ENCODE results near the gene PLA2R1. TPM values are rescaled to one million over a fixed set of nuclear protein-coding genes. Genes with fewer than 3 reads are reported as not detected.

Gene PLA2R1
- total and polyA plus RNA-seq, 4 experiments from 2014 or later: not detected

DNA sequence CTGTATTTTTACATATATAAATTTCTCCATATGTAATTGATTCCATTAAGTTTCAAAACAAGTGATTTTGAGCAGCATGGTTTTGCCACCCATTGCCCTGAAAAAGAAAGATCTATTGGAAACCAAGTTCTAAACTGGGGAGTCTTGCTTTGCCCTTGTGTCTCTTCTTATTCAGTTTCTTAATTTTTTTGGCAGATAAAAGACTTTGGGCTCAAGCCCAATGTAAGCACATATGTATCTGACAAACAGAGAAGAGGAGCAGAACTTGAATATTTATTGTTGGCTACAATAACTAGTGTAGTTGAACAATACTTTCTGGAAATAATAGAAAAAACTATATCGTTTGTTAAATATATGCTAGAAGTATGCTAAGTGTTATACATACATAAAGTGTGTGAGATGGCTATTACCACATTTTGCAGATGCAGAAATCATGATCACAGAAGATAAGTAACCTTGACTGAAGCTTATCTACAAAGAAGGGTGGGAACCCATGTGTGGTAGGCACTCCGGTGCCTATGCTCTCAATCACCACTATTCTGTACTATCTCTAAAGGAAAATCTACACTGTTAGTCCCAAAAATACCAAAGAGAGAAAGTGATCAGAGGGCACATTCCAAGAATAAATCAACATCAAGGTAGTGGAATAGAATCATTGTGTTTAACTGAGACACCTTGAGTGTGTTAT, 109.1 kb downstream of the PLA2R1 start:
- ChIA-PET CTCF (ENCODE audit: partially characterized antibody) (no interaction called here), POLR2A (ENCODE audit: partially characterized antibody) (no interaction called here)
- Histone ChIP-seq H3K27ac (ENCODE audit: low read depth, low read length) (no peak overlapping the region), H3K36me3 (ENCODE audit: insufficient read depth, low read length) (no peaks in the 10 kb centered on the region), H3K4me1 (ENCODE audit: insufficient read depth, low read length) (no peaks in the 10 kb centered on the region), H3K9me3 (ENCODE audit: control insufficient read depth in 1 of 2, low read length in 2 of 2) (no peaks in the 10 kb centered on the region), H3K27me3 (ENCODE audit: insufficient read depth, low read length) (peaks cover 5% of the 10 kb centered on the region), H3K4me3 (ENCODE audit: low read length in 2 of 2) (no peak overlapping the region)
- DNase-seq: no peak
- H3K36me3 Mint-ChIP-seq: no peaks in the 10 kb centered on the region
- intact Hi-C loops (cut with micrococcal nuclease): no loop called here
- H3K4me3 Mint-ChIP-seq: no peak overlapping the region
- no peak overlapping the region for H3K27ac Mint-ChIP-seq
- H3K27me3 Mint-ChIP-seq: peaks cover 8 to 14% of the 10 kb centered on the region in 2 donors
- H3K4me1 Mint-ChIP-seq: no peaks in the 10 kb centered on the region
- H3K9me3 Mint-ChIP-seq: no peaks in the 10 kb centered on the region

- no peak overlapping the region for H3K4me3 Mint-ChIP-seq
- H3K4me1 Mint-ChIP-seq: no peaks in the 10 kb centered on the region
- POLR2A ChIA-PET (ENCODE audit: partially characterized antibody): no interaction called here
- no peaks in the 10 kb centered on the region for H3K36me3 ChIP-seq (ENCODE audit: insufficient read depth, low read length)
- peaks cover 10 to 11% of the 10 kb centered on the region in 2 donors for H3K27me3 Mint-ChIP-seq
- no peaks in the 10 kb centered on the region for H3K36me3 Mint-ChIP-seq
- DNase-seq: no peak
- H3K9me3 ChIP-seq (ENCODE audit: control insufficient read depth in 1 of 2, low read length in 2 of 2): no peaks in the 10 kb centered on the region
- intact Hi-C loops (cut with micrococcal nuclease): no loop called here
- H3K4me3 ChIP-seq (ENCODE audit: low read length in 2 of 2): no peak overlapping the region
- H3K27ac ChIP-seq (ENCODE audit: low read depth, low read length): no peak overlapping the region
- no peaks in the 10 kb centered on the region for H3K9me3 Mint-ChIP-seq
- CTCF ChIA-PET (ENCODE audit: partially characterized antibody): no interaction called here
- H3K27ac Mint-ChIP-seq: no peak overlapping the region
- no peaks in the 10 kb centered on the region for H3K4me1 ChIP-seq (ENCODE audit: insufficient read depth, low read length)
- no peaks in the 10 kb centered on the region for H3K27me3 ChIP-seq (ENCODE audit: insufficient read depth, low read length)
These were observed 116.0 kb downstream of the PLA2R1 start for GRCh38 chr2:159946326-159946999.

DNA sequence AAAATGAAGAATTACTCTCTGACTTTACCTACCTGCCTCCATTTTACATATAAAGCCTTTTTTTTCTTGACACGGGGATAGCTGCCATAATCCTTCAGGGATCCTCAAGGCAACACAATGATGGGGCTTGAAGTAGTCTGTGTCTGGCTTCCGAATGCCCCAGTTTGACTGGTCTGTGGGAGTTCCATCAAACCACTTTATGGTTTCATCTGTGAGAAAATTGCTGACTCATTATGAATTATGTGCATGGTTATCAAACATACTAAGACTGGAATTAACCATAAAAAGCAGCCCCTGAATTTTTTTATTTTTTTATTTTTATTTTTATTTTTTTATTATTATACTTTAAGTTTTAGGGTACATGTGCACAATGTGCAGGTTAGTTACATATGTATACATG, 117.5 kb downstream of the PLA2R1 start:
- no peaks in the 10 kb centered on the region for H3K36me3 ChIP-seq (ENCODE audit: insufficient read depth, low read length)
- intact Hi-C loops (cut with micrococcal nuclease): no loop called here
- Mint-ChIP-seq H3K36me3 (no peaks in the 10 kb centered on the region), H3K4me3 (no peak overlapping the region), H3K4me1 (no peaks in the 10 kb centered on the region), H3K27me3 (peaks cover 7% of the 10 kb centered on the region in 2 donors), H3K9me3 (no peaks in the 10 kb centered on the region), H3K27ac (no peak overlapping the region)
- H3K27ac ChIP-seq (ENCODE audit: low read depth, low read length): no peak overlapping the region
- no peaks in the 10 kb centered on the region for H3K27me3 ChIP-seq (ENCODE audit: insufficient read depth, low read length)
- ChIA-PET POLR2A (ENCODE audit: partially characterized antibody) (no interaction called here), CTCF (ENCODE audit: partially characterized antibody) (no interaction called here)
- no peaks in the 10 kb centered on the region for H3K4me1 ChIP-seq (ENCODE audit: insufficient read depth, low read length)
- H3K4me3 ChIP-seq (ENCODE audit: low read length in 2 of 2): no peak overlapping the region
- H3K9me3 ChIP-seq (ENCODE audit: control insufficient read depth in 1 of 2, low read length in 2 of 2): no peaks in the 10 kb centered on the region
- no peak for DNase-seq

GRCh38 chr2:159942146-159942545, 120.3 kb downstream of the PLA2R1 start:
- Mint-ChIP-seq H3K27me3 (peaks cover 3% of the 10 kb centered on the region in 2 donors), H3K9me3 (no peaks in the 10 kb centered on the region), H3K27ac (no peak overlapping the region), H3K4me1 (no peaks in the 10 kb centered on the region), H3K4me3 (no peak overlapping the region), H3K36me3 (no peaks in the 10 kb centered on the region)
- Histone ChIP-seq H3K9me3 (ENCODE audit: control insufficient read depth in 1 of 2, low read length in 2 of 2) (no peaks in the 10 kb centered on the region), H3K4me1 (ENCODE audit: insufficient read depth, low read length) (no peaks in the 10 kb centered on the region), H3K27me3 (ENCODE audit: insufficient read depth, low read length) (no peaks in the 10 kb centered on the region), H3K4me3 (ENCODE audit: low read length in 2 of 2) (no peak overlapping the region), H3K36me3 (ENCODE audit: insufficient read depth, low read length) (no peaks in the 10 kb centered on the region), H3K27ac (ENCODE audit: low read depth, low read length) (no peak overlapping the region)
- intact Hi-C loops (cut with micrococcal nuclease): no loop called here
- no peak for DNase-seq
- ChIA-PET POLR2A (ENCODE audit: partially characterized antibody) (no interaction called here), CTCF (ENCODE audit: partially characterized antibody) (no interaction called here)

- DNase-seq: no peak
- Histone ChIP-seq H3K27ac (ENCODE audit: low read depth, low read length) (no peak overlapping the region), H3K4me1 (ENCODE audit: insufficient read depth, low read length) (no peaks in the 10 kb centered on the region), H3K4me3 (ENCODE audit: low read length in 2 of 2) (no peak overlapping the region), H3K27me3 (ENCODE audit: insufficient read depth, low read length) (no peaks in the 10 kb centered on the region), H3K9me3 (ENCODE audit: control insufficient read depth in 1 of 2, low read length in 2 of 2) (no peaks in the 10 kb centered on the region), H3K36me3 (ENCODE audit: insufficient read depth, low read length) (no peaks in the 10 kb centered on the region)
- Mint-ChIP-seq H3K9me3 (no peaks in the 10 kb centered on the region), H3K36me3 (no peaks in the 10 kb centered on the region), H3K4me1 (no peaks in the 10 kb centered on the region), H3K4me3 (no peak overlapping the region), H3K27me3 (peaks cover 3% of the 10 kb centered on the region in 2 donors), H3K27ac (no peak overlapping the region)
- POLR2A ChIA-PET (ENCODE audit: partially characterized antibody): no interaction called here
- intact Hi-C loops (cut with micrococcal nuclease): no loop called here
- CTCF ChIA-PET (ENCODE audit: partially characterized antibody): no interaction called here
These were observed 120.7 kb downstream of the PLA2R1 start for GRCh38 chr2:159941729-159942128.

GRCh38 chr2:159939946-159940345, 122.5 kb downstream of the PLA2R1 start:
- Mint-ChIP-seq H3K4me3 (no peak overlapping the region), H3K27me3 (no peaks in the 10 kb centered on the region), H3K27ac (no peak overlapping the region), H3K4me1 (no peaks in the 10 kb centered on the region), H3K36me3 (no peaks in the 10 kb centered on the region), H3K9me3 (no peaks in the 10 kb centered on the region)
- Histone ChIP-seq H3K9me3 (ENCODE audit: control insufficient read depth in 1 of 2, low read length in 2 of 2) (no peaks in the 10 kb centered on the region), H3K4me3 (ENCODE audit: low read length in 2 of 2) (no peak overlapping the region), H3K27me3 (ENCODE audit: insufficient read depth, low read length) (no peaks in the 10 kb centered on the region), H3K36me3 (ENCODE audit: insufficient read depth, low read length) (no peaks in the 10 kb centered on the region), H3K4me1 (ENCODE audit: insufficient read depth, low read length) (no peaks in the 10 kb centered on the region), H3K27ac (ENCODE audit: low read depth, low read length) (no peak overlapping the region)
- no peak for DNase-seq
- POLR2A ChIA-PET (ENCODE audit: partially characterized antibody): no interaction called here
- intact Hi-C loops (cut with micrococcal nuclease): no loop called here
- CTCF ChIA-PET (ENCODE audit: partially characterized antibody): interaction anchor here (1.4 kb wide), 1 partner anchor 20 kb away, joined by 4 read pairs; no protein-coding TSS in a partner anchor

GRCh38 chr2:159938395-159938794, 124.0 kb downstream of the PLA2R1 start:
- H3K36me3 Mint-ChIP-seq: no peaks in the 10 kb centered on the region
- H3K9me3 Mint-ChIP-seq: no peaks in the 10 kb centered on the region
- Histone ChIP-seq H3K4me3 (ENCODE audit: low read length in 2 of 2) (no peak overlapping the region), H3K9me3 (ENCODE audit: control insufficient read depth in 1 of 2, low read length in 2 of 2) (no peaks in the 10 kb centered on the region), H3K27me3 (ENCODE audit: insufficient read depth, low read length) (no peaks in the 10 kb centered on the region), H3K27ac (ENCODE audit: low read depth, low read length) (no peak overlapping the region), H3K36me3 (ENCODE audit: insufficient read depth, low read length) (no peaks in the 10 kb centered on the region), H3K4me1 (ENCODE audit: insufficient read depth, low read length) (no peaks in the 10 kb centered on the region)
- CTCF ChIA-PET (ENCODE audit: partially characterized antibody): interaction anchor here (1.2 kb wide), 1 partner anchor 19 kb away, joined by 3 read pairs; no protein-coding TSS in a partner anchor
- no peak overlapping the region for H3K27ac Mint-ChIP-seq
- POLR2A ChIA-PET (ENCODE audit: partially characterized antibody): no interaction called here
- H3K4me1 Mint-ChIP-seq: no peaks in the 10 kb centered on the region
- peaks cover 0 to 2% of the 10 kb centered on the region in 2 donors for H3K27me3 Mint-ChIP-seq
- no peak for DNase-seq
- intact Hi-C loops (cut with micrococcal nuclease): no loop called here
- H3K4me3 Mint-ChIP-seq: no peak overlapping the region

Data from CD4-positive, alpha-beta memory T cell (primary cell).